ENCODE measurements around the gene SAFB.

DNA sequence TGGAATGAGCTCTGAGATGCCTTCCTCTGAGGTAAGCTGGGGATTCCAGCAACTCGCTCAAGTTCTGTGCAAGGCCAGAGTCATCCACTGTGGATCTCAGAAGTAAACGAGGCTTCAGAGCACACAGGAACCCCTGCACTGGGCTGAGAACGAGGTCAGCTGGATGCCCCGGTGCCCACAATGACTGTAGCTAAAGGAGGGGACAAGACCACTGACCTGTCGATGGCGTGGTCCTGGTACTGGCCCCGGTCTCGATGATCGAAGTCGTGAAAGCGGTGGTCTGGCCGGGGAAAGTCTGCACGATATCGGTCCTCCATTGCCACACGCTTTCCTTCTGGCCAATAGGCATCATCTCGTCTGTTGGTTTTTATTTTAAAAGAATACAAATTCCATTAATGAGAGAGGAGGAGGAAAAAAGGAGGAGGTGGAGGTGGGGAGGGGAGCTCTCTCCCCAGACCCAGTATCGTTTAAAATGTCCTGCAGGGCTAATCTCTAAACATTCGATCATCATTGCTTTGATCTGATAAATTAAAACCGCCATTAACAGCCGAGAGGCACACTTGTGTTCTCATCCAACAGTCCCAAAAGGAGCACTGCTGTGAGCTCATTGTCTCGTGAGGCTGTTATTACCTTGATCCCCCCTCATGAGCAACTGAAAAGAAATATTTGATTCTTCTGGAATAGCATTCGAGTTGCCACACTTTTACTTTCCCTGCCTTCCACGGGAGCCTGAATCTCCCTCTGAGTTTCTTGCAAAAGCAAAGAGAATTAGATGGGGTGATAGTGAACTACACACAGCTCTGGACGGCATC, 30.1 kb upstream of the SAFB start:
- TF ChIP-seq, protein P1, sequence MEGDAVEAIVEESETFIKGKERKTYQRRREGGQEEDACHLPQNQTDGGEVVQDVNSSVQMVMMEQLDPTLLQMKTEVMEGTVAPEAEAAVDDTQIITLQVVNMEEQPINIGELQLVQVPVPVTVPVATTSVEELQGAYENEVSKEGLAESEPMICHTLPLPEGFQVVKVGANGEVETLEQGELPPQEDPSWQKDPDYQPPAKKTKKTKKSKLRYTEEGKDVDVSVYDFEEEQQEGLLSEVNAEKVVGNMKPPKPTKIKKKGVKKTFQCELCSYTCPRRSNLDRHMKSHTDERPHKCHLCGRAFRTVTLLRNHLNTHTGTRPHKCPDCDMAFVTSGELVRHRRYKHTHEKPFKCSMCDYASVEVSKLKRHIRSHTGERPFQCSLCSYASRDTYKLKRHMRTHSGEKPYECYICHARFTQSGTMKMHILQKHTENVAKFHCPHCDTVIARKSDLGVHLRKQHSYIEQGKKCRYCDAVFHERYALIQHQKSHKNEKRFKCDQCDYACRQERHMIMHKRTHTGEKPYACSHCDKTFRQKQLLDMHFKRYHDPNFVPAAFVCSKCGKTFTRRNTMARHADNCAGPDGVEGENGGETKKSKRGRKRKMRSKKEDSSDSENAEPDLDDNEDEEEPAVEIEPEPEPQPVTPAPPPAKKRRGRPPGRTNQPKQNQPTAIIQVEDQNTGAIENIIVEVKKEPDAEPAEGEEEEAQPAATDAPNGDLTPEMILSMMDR (IDR thresholded peaks at IDR 0.05; ENCODE audit: borderline replicate concordance, extremely low read depth, low read length, poor library complexity, severe bottlenecking) = no peak
- TF ChIP-seq EZH2 (IDR thresholded peaks at IDR 0.05; ENCODE audit: borderline replicate concordance, low read depth, low read length, severe bottlenecking) = no peak

All from DND-41 (cell line).